HUDEP-2 (cell line): Measurements from ENCODE around the gene TFPI.

ENCODE experiments used
- DNase-seq, 76 experiments: peaks; one replicate each; lab custom pipeline; 2025; ENCODE audit not compliant: unreplicated experiment in 76 of 76; lab: John Stamatoyannopoulos, UW

The TFPI gene

GRCh38 chr2:187509667-187510417 is 44.4 kb downstream of the TFPI start:
- DNase-seq, result peak in 13 of 76 experiments; percentile 2 to 68 (median 16)

- no peak for DNase-seq
These were observed 47.8 kb downstream of the TFPI start for GRCh38 chr2:187506416-187506815.

GRCh38 chr2:187505065-187505672 is 49.1 kb downstream of the TFPI start:
- DNase-seq, result no peak

- no peak for DNase-seq
These were observed 49.8 kb downstream of the TFPI start for GRCh38 chr2:187504312-187504921.

GRCh38 chr2:187503700-187504099 is 50.5 kb downstream of the TFPI start:
- no peak for DNase-seq

- DNase-seq, result no peak
These were observed 51.8 kb downstream of the TFPI start for GRCh38 chr2:187502467-187502866.

GRCh38 chr2:187500585-187501359 is 53.5 kb downstream of the TFPI start:
- peak in 16 of 76 experiments; percentile 1 to 31 (median 6) for DNase-seq

GRCh38 chr2:187499941-187500532 is 54.2 kb downstream of the TFPI start:
- peak in 61 of 76 experiments; percentile 1 to 75 (median 38) for DNase-seq

GRCh38 chr2:187497858-187498463 is 56.3 kb downstream of the TFPI start:
- peak in 6 of 76 experiments; percentile 1 to 28 (median 6) for DNase-seq

- no peak for DNase-seq
These were observed 57.1 kb downstream of the TFPI start for GRCh38 chr2:187497140-187497539.

GRCh38 chr2:187495324-187495723 is 58.9 kb downstream of the TFPI start:
- no peak for DNase-seq

GRCh38 chr2:187493877-187494568 is 60.2 kb downstream of the TFPI start:
- no peak for DNase-seq

GRCh38 chr2:187493180-187493579 is 61.1 kb downstream of the TFPI start:
- DNase-seq, result no peak

GRCh38 chr2:187486241-187486640 is 68.0 kb downstream of the TFPI start:
- no peak for DNase-seq

- no peak for DNase-seq
These were observed 68.7 kb downstream of the TFPI start for GRCh38 chr2:187485523-187485922.

- DNase-seq, result no peak
These were observed 70.7 kb downstream of the TFPI start for GRCh38 chr2:187483537-187483936.

- no peak for DNase-seq
These were observed 71.4 kb downstream of the TFPI start for GRCh38 chr2:187482796-187483195.

GRCh38 chr2:187481543-187481942 is 72.7 kb downstream of the TFPI start:
- DNase-seq, result no peak

- DNase-seq, result no peak
These were observed 75.5 kb downstream of the TFPI start for GRCh38 chr2:187478719-187479118.

GRCh38 chr2:187477051-187477450 is 77.2 kb downstream of the TFPI start:
- no peak for DNase-seq
